ENCODE results near the gene NPEPPS.
"Not testable (repeated sequence)": the region's sequence is repeated elsewhere in the genome, so short reads cannot be mapped to it uniquely, and the experiment has no call there.

The NPEPPS gene
- 48.5 to 73.5 reads per million in 2 donors for total RNA-seq

GRCh38 chr17:47530557-47531232 is at the start of gene NPEPPS:
NPEPPS (plus strand) TSS chr17:47531108; CDS start chr17:47531301, 193 bp downstream.
- DNase-seq = peak; percentile 87

GRCh38 chr17:47491841-47492212 is 39.1 kb upstream of the NPEPPS start:
- not testable (repeated sequence) for DNase-seq

- DNase-seq = not testable (repeated sequence)
Measured at GRCh38 chr17:47499074-47499473, 31.8 kb upstream of the NPEPPS start.

GRCh38 chr17:47499494-47499893 is 31.4 kb upstream of the NPEPPS start:
- not testable (repeated sequence) for DNase-seq

- DNase-seq = not testable (repeated sequence)
Measured at GRCh38 chr17:47500620-47501019, 30.3 kb upstream of the NPEPPS start.

GRCh38 chr17:47502122-47502731 is 28.7 kb upstream of the NPEPPS start:
- not testable (repeated sequence) for DNase-seq

GRCh38 chr17:47502776-47503455 is 28.0 kb upstream of the NPEPPS start:
- DNase-seq = not testable (repeated sequence)

GRCh38 chr17:47511701-47512146 is 19.2 kb upstream of the NPEPPS start:
- DNase-seq = not testable (repeated sequence)

GRCh38 chr17:47513301-47513700 is 17.6 kb upstream of the NPEPPS start:
- not testable (repeated sequence) for DNase-seq

- DNase-seq = not testable (repeated sequence)
Measured at GRCh38 chr17:47518880-47519279, 12.0 kb upstream of the NPEPPS start.

- not testable (repeated sequence) for DNase-seq
Measured at GRCh38 chr17:47519365-47519764, 11.5 kb upstream of the NPEPPS start.

- not testable (repeated sequence) for DNase-seq
Measured at GRCh38 chr17:47520279-47520678, 10.6 kb upstream of the NPEPPS start.

GRCh38 chr17:47521434-47521833 is 9.5 kb upstream of the NPEPPS start:
- DNase-seq = not testable (repeated sequence)

GRCh38 chr17:47522341-47522740 is 8.6 kb upstream of the NPEPPS start:
- DNase-seq = not testable (repeated sequence)

- peak; percentile 5 for DNase-seq
Measured at GRCh38 chr17:47531233-47531820, 419 bp downstream of the NPEPPS start.

- DNase-seq = not testable (repeated sequence)
Measured at GRCh38 chr17:47539085-47539484, 8.2 kb downstream of the NPEPPS start.

- DNase-seq = not testable (repeated sequence)
Measured at GRCh38 chr17:47541676-47542075, 10.8 kb downstream of the NPEPPS start.

GRCh38 chr17:47544327-47544726 is 13.4 kb downstream of the NPEPPS start:
- not testable (repeated sequence) for DNase-seq

GRCh38 chr17:47554733-47555132 is 23.8 kb downstream of the NPEPPS start:
- DNase-seq = not testable (repeated sequence)

- DNase-seq = not testable (repeated sequence)
Measured at GRCh38 chr17:47556108-47556507, 25.2 kb downstream of the NPEPPS start.

- DNase-seq = not testable (repeated sequence)
Measured at GRCh38 chr17:47560517-47561043, 29.7 kb downstream of the NPEPPS start.

- DNase-seq = not testable (repeated sequence)
Measured at GRCh38 chr17:47561698-47562405, 30.9 kb downstream of the NPEPPS start.

Data from T-helper 9 cell (primary cell).